ENCODE data around the gene GMDS.

The GMDS gene

DNA sequence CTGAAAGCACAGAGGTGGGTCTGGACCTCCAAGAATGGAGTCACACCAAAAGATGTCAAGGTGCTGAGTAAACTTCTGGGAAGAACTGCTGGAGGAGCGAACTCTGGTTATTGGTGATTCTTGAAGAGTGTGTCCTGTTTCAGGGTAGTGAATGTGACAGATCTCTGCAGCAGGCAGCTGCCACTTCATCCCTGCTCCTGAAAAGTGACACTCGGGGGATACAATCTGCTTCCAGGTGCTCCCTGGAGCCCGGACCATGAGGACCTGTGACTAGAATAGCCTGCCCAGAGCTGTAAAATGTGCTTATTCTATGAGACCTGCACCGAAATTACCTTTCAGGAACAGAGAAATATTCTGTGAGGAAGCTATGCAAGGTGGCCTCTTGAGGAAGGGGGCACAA is 444.6 kb downstream of the GMDS start:
- ChIA-PET POLR2A (ENCODE audit: low non-redundant PET) (no interaction called here), CTCF (no interaction called here)
- DNase-seq (ENCODE audit: low spot score), result no peak
- TF ChIP-seq, protein P1, sequence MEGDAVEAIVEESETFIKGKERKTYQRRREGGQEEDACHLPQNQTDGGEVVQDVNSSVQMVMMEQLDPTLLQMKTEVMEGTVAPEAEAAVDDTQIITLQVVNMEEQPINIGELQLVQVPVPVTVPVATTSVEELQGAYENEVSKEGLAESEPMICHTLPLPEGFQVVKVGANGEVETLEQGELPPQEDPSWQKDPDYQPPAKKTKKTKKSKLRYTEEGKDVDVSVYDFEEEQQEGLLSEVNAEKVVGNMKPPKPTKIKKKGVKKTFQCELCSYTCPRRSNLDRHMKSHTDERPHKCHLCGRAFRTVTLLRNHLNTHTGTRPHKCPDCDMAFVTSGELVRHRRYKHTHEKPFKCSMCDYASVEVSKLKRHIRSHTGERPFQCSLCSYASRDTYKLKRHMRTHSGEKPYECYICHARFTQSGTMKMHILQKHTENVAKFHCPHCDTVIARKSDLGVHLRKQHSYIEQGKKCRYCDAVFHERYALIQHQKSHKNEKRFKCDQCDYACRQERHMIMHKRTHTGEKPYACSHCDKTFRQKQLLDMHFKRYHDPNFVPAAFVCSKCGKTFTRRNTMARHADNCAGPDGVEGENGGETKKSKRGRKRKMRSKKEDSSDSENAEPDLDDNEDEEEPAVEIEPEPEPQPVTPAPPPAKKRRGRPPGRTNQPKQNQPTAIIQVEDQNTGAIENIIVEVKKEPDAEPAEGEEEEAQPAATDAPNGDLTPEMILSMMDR (conservative IDR thresholded peaks at IDR 0.05; ENCODE audit: low read depth), result no peak
- H3K27ac ChIP-seq, result no peak overlapping the region

DNA sequence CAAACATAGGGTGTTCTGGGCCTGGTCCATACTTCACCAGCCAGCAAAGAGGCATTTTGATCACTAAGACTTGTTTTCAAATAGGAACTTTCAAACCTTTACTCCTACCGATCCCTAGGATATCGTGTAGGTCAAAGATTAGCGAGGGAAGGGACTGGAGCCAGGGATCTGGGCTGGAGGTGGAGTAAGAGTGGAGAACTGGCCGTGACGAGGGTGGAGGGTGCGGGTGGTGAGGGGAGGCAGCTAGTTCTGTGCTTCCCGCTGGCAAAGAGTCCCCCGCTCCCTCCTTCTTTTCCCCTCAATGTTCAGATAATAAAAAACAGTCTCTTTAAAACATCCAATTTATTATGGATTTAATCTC is 446.5 kb downstream of the GMDS start:
- ChIA-PET POLR2A (ENCODE audit: low non-redundant PET) (no interaction called here), CTCF (interaction anchor here (0.6 kb wide), 1 partner anchor 233 kb away, joined by 5 read pairs; no protein-coding TSS in a partner anchor)
- TF ChIP-seq, protein P1 (conservative IDR thresholded peaks at IDR 0.05; ENCODE audit: low read depth), result no peak
- no peak for DNase-seq (ENCODE audit: low spot score)
- no peak overlapping the region for H3K27ac ChIP-seq

DNA sequence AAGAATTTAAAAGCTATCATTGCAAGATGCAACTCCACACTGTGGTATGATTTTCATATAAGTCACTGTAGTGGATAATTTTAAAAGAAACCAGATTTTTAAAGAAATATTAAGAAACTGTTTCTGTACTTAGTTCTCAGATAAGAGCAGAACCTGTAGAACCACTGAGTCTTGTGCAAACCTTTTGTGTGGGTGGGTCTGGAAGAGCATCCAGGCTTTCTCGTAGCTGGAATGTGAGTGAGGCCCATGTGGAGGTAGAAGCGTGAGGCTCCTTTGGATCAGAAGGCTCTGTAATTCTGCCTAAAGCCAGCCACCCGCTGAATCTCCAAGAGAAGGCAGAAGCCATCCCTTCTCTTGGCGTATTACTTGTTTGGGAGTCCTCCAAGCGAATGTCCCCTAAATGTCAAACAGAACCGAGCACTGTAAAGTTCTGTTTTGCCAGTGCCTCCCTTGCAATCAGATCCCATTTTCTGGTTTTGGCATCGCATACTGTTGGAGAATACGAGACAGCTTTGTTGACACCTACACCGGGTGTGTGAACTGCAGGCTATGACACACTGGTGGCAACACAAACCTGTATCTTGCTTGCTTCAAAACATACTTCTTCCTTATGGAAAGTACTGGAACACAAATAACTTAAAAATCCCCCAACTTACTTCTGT is 447.0 kb downstream of the GMDS start:
- TF ChIP-seq, protein P1 (conservative IDR thresholded peaks at IDR 0.05; ENCODE audit: low read depth), result no peak
- DNase-seq (ENCODE audit: low spot score), result no peak
- POLR2A ChIA-PET (ENCODE audit: low non-redundant PET), result no interaction called here
- CTCF ChIA-PET, result no interaction called here
- no peak overlapping the region for H3K27ac ChIP-seq

DNA sequence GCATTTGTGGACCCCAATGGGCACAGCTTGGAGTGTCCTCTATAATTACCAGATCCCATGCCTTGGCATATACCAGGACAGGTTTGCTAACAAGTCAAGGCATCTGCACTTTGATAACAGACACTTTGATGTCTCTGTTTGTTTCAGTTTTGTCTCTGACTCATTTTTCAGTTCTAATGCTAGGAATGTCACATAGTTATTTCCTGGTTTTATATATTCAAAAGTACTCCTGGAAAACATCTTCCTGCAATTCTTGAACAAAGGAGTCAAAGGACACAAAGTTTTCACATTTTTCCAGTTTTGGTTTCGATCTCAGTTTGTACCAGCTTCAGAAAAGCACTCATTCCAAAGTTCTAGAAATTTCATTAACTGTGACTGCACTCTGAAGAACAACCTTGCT is 447.6 kb downstream of the GMDS start:
- H3K27ac ChIP-seq, result no peak overlapping the region
- TF ChIP-seq, protein P1 (conservative IDR thresholded peaks at IDR 0.05; ENCODE audit: low read depth), result no peak
- ChIA-PET CTCF (no interaction called here), POLR2A (ENCODE audit: low non-redundant PET) (no interaction called here)
- no peak for DNase-seq (ENCODE audit: low spot score)

DNA sequence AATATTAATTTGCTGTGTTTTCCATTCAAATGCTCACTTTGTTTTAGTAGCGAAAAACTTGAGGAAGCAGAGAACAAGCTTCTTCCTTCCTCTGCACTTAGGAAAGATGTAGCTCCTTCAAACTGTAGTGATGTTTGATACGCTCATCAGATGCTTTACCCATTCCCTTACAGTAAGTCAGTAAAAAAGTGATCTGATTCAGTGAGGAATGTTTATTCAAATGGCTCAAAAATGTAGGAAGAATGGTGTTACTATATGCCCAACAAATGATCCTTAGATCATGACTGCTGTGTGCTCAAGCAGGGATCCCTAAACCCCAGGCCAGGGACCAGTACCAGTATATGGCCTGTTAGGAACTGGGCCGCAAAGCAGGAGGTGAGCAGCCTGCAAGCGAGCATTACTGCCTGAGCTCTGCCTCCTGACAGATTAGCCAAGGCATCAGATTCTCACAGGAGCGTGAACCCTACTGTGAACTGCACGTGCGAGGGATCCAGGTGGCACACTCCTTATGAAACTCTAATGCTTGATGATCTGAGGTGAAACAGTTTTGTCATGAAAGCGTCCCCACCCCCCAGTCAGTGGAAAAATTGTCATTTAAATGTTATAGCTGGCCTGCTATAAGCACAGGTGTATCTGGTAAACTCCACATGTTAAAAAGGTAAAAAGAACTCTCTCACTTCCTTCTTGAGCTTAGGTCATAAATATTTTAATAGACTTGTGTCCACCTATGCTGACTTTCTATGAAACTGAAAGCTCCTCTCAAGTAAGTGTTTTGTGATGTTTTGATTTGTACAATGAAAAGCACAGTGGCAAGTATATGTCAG is 448.5 kb downstream of the GMDS start:
- H3K27ac ChIP-seq, result no peak overlapping the region
- POLR2A ChIA-PET (ENCODE audit: low non-redundant PET), result no interaction called here
- no peak for DNase-seq (ENCODE audit: low spot score)
- TF ChIP-seq, protein P1 (conservative IDR thresholded peaks at IDR 0.05; ENCODE audit: low read depth), result no peak
- CTCF ChIA-PET, result no interaction called here

DNA sequence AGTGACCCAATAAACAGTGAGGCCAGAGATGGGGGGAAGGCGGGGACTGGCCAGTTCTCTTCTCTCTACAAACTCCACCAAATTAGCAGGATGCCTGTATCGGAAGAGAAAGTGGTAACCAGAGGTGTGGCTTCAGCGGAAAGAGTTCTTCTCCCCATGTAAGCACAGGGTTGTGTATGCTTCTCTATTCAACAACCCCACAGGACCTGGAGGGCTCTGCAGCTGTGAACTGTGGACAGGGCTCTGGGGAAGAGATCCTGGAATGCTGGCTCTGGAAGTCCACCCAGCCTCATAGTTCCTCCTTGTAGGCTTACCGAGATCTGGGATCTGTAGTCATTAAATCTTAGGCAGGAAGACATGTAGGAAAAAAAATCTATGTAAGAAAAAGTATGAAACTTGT is 449.5 kb downstream of the GMDS start:
- TF ChIP-seq, protein P1 (conservative IDR thresholded peaks at IDR 0.05; ENCODE audit: low read depth), result no peak
- CTCF ChIA-PET, result no interaction called here
- no peak overlapping the region for H3K27ac ChIP-seq
- POLR2A ChIA-PET (ENCODE audit: low non-redundant PET), result no interaction called here
- DNase-seq (ENCODE audit: low spot score), result no peak

Data from RWPE1 (cell line).